GM12872 (cell line): ENCODE measurements around the gene TMEM175.

Experiments
- TF ChIP-seq, protein P1 (sequence below): IDR thresholded peaks from 3 replicates; pipeline ENCODE4 v1.5.1; 2011; ENCODE audit warnings: low read depth, mild to moderate bottlenecking, low read length, moderate library complexity; ENCODE audit not compliant: insufficient read depth

The TMEM175 gene, protein sequence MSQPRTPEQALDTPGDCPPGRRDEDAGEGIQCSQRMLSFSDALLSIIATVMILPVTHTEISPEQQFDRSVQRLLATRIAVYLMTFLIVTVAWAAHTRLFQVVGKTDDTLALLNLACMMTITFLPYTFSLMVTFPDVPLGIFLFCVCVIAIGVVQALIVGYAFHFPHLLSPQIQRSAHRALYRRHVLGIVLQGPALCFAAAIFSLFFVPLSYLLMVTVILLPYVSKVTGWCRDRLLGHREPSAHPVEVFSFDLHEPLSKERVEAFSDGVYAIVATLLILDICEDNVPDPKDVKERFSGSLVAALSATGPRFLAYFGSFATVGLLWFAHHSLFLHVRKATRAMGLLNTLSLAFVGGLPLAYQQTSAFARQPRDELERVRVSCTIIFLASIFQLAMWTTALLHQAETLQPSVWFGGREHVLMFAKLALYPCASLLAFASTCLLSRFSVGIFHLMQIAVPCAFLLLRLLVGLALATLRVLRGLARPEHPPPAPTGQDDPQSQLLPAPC

DNA sequence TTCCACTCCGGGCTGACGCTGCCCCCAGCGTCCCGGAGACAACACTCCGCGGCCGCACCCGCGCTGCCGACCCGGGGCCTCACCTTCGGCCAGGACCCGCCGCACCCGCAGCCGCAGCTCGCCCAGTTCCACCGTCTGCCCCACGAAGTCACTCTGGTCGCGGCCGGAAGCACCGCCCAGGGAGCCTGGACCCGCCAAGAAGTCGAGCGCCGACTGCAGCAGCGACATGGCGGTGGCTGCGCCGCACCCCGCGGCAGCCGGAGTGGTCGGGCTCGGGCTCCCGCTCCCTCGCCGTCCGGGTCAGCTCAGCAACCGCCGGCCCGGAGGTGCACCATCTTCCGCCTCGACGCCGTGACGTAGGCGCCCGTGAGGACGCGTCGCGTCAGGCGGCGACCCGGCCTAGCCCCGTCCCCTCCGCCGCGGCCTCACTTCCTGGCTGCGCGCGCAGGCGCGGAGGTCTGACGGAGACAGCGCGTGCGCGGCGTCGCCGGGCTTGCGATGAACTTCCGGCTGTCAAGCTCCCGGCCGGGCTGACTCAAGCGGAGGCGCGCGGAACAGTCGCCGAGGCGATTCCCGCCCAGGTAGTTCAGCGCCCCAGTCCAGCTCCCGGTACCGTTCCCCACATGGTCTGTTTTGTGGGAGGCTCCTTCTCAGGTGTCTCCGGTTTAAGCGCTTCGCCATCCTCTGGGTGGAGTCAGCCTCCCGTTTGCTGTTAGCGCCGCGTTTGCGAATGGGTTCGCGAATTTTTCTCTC is at the start of gene TMEM175, which contains the start of gene GAK:
TSS of gene TMEM175 (plus strand) at position 501 of the 753 bp plus-strand sequence. CDS start 15,280 bp downstream, outside the sequence.
TSS of gene GAK (minus strand) at position 357 of the 753 bp plus-strand sequence. CDS start at position 228, 129 bp downstream.
- TF ChIP-seq, protein P1, sequence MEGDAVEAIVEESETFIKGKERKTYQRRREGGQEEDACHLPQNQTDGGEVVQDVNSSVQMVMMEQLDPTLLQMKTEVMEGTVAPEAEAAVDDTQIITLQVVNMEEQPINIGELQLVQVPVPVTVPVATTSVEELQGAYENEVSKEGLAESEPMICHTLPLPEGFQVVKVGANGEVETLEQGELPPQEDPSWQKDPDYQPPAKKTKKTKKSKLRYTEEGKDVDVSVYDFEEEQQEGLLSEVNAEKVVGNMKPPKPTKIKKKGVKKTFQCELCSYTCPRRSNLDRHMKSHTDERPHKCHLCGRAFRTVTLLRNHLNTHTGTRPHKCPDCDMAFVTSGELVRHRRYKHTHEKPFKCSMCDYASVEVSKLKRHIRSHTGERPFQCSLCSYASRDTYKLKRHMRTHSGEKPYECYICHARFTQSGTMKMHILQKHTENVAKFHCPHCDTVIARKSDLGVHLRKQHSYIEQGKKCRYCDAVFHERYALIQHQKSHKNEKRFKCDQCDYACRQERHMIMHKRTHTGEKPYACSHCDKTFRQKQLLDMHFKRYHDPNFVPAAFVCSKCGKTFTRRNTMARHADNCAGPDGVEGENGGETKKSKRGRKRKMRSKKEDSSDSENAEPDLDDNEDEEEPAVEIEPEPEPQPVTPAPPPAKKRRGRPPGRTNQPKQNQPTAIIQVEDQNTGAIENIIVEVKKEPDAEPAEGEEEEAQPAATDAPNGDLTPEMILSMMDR, result no peak

DNA sequence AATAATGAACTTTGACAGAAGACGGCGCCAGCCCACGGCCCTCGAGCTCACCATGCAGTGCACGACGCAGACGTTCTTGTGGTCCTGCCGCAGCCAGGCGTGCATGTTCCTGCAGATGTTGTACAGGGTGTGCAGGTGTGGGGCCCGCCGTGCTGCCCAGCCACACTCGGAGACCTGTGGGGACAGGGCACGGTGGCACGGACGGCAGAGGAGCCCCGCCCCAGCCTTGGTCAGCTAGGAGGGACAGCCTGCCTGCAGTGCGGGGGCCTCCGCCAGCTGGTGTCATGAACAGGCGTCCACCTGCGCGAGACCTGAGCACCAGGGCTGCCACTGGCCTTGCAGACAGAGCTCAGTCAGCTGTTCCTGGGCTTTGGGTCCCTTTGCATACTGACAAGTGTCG is 49.6 kb upstream of the TMEM175 start:
- TF ChIP-seq, protein P1, result no peak

DNA sequence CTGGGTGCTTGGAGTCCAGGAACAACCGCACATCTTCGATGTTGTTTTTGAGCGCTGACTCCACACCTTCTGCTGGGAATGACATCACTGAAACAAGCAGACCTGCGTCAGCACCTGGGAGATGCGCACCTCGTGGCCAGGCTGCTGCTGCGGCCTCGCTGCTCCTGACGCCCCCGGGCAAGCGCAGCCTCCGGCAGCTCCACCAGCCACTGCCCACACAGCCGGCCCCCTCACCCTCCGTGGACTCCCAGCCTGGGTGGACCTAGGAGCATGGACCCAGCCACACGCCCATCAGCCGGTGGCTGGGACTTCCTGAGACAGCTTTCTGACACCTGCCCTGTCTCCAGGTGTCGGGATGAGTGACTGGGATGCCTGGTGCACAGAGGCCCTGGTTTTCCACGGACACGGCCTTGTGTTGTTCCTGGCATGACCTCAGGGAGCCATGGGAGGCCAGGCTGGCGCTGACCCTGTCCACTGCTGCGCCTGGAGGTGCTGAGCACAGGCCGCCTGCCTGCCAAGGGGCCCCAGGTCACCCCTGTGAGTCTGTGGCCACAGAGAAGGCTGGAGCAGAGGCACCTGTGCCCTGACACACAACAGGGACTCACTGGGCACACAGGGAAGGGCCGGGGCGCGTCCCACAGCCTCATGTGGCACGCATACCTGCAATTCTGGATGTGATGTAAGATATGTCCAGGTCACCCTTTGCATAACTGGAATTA is 48.7 kb upstream of the TMEM175 start:
- TF ChIP-seq, protein P1, result no peak

DNA sequence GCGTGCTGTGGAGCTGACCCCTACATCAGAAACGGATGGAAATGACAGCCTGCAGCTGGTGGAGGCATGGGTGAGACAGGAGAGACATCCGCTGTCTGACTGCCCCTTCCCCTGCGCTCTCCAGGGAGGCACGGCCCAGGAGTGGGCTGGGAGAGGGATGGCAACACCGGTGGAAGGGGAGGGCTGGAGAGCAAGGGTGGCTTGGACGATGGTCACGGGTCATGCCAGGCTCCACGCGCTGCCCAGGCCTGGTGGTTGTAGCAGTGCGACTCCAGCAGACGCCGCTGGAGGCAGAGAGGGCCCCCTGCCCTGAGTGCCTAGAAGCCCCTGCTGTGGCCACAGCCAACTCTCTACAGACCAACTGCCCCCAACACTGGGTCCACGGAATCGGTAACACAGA is 48.0 kb upstream of the TMEM175 start:
- TF ChIP-seq, protein P1, result no peak

DNA sequence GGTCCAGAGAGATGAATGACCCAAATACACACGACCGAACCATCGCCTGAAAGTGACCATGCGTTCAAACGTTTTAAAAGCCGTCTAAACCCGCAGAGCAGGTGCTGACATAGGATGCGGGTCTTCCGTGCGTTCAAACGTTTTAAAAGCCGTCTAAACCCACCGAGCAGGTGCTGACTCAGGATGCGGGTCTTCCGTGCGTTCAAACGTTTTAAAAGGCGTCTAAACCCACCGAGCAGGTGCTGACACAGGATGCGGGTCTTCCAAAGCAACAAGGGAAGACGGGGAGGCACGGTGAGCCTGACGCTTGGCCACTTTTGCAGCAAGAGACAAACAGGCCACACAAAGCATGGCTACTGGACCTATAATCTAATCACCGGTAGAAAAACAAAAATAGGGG is 47.4 kb upstream of the TMEM175 start:
- TF ChIP-seq, protein P1, result no peak

DNA sequence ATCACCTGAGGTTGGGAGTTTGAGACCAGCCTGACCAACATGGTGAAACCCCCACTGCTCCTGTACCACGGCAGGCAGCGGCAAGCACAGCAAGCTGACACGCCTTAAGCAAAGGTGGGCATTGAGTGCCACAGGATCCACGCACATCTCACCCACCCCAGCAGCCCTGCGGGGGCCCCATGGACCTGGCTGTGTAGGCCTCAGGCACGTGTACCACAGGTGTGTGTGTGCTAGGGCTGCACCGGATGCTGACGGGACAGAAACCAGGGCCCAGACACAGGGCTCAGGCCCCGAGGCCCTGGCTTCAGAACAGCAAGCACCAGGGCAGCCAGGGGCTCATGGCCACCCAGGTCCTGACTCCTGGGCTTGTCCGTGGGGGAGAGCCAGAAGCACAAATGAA is 46.9 kb upstream of the TMEM175 start:
- TF ChIP-seq, protein P1, result no peak

DNA sequence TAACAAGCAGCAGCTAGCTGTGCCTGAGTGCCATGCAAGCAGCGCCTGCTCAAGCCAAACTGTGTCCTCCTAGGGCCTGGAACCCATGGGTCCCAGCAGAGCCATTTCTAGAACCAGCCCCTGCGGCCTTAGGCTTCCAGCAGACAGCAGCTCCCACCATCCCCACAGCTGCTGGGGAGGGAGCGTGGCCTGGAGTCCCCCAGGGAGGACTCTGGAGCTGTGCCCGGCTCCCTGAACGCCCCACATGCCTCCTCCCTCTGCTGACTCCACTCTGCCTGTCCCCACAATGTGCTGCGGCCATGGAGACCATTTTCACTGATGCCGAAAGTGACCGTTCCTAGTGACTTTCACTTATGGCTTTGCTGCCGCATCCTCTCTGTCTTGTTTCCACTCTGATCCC is 46.0 kb upstream of the TMEM175 start:
- TF ChIP-seq, protein P1, result no peak
